GM21528 (cell line): Measurements from ENCODE around the gene WWP2.
"Not testable (repeated sequence)": the region's sequence is repeated elsewhere in the genome, so short reads cannot be mapped to it uniquely, and the experiment has no call there.

Source experiments
- ATAC-seq: cut with Tn5 transposase; IDR thresholded peaks from one replicate; pipeline ENCODE4 v1.9.1; 2021; ENCODE audit warnings: mild to moderate bottlenecking, moderate library complexity; ENCODE audit not compliant: unreplicated experiment, low FRiP score

Gene WWP2

DNA sequence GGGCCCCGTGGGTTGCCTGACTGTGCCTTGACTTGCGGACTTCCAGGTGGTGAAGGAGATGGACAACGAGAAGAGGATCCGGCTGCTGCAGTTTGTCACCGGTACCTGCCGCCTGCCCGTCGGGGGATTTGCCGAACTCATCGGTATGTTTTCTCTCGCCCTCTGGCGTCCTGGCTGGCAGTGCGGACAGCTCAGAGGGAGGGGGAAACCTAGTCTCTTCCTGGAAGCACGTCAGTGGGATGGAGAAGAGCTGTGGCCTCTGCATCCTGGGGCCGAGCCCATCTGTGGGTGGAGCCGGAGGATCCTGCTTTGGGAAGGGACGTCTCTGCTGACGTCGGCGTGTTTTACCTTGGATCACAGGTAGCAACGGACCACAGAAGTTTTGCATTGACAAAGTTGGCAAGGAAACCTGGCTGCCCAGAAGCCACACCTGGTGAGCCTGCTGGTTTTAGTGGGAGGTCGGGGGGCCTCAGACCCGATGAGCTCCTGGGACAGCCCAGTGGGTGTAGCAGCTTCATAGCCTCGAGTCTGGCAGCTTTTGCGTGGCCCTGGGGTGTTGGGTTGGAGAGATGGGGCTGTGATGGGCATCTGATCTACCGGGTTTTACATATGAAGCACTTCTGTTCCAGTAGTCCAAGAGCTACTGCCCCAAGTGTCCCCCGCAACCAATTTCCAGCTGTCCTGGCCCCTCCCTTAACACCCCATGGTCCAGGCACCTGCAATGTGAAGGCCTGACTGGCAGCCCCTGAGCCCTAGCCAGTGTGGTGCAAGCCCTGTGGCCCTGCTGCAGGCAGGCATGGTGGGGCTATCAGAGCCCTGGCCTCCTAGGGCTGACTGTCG, 177.1 kb downstream of the WWP2 start:
- no peak for ATAC-seq

DNA sequence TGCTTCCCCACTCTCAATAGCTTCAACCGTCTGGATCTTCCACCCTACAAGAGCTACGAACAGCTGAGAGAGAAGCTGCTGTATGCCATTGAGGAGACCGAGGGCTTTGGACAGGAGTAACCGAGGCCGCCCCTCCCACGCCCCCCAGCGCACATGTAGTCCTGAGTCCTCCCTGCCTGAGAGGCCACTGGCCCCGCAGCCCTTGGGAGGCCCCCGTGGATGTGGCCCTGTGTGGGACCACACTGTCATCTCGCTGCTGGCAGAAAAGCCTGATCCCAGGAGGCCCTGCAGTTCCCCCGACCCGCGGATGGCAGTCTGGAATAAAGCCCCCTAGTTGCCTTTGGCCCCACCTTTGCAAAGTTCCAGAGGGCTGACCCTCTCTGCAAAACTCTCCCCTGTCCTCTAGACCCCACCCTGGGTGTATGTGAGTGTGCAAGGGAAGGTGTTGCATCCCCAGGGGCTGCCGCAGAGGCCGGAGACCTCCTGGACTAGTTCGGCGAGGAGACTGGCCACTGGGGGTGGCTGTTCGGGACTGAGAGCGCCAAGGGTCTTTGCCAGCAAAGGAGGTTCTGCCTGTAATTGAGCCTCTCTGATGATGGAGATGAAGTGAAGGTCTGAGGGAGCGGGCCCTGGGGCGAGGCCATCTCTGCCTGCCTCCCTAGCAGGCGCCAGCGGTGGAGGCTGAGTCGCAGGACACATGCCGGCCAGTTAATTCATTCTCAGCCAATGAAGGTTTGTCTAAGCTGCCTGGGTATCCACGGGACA, 177.9 kb downstream of the WWP2 start:
- no peak for ATAC-seq

- ATAC-seq: no peak
Observed at GRCh38 chr16:69940676-69941075, 178.5 kb downstream of the WWP2 start.

DNA sequence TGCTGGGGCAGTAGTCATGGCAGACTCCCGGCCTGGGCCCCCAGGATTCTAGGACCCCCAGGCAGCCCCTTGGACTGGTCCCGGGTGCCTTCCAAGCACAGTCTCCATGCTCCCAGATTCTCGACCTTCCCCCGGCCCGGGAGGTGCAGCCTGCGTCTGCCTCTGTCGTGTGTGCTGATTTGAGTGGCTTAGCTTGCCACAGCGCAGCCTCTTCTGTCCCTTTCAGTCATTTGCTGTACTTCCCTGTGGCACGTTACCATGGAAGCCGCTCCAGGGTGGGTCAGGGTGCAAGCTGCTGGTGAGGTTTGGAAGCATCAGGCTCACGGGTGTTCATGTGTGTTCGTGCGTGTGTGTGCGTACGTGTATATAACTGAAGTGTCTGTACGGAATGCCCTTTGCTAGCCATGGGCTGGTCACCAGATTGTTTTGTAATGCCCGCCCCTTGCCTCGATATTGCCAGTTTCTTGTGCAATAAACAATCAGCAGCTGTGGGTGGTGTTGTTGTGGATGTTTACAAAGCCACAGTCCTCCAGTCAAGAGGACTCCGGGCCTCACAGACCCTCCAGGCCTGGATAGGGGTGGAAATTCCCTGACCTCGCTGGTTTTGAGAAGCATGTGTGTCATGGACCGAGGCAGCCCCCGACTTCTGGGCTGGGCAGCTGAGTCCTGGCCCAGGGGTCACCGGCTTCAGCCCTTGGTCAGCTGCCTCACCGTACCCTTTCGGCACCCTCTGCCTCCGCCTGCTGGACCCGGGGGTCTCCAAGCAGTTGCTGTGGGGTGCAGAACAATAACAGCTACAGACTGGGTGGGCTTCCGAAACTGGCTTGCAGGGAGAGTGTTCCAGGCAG, 179.3 kb downstream of the WWP2 start:
- no peak for ATAC-seq

GRCh38 chr16:69942099-69942491, 180.0 kb downstream of the WWP2 start:
- ATAC-seq: no peak

GRCh38 chr16:69942627-69943170, 180.6 kb downstream of the WWP2 start:
- ATAC-seq: no peak

DNA sequence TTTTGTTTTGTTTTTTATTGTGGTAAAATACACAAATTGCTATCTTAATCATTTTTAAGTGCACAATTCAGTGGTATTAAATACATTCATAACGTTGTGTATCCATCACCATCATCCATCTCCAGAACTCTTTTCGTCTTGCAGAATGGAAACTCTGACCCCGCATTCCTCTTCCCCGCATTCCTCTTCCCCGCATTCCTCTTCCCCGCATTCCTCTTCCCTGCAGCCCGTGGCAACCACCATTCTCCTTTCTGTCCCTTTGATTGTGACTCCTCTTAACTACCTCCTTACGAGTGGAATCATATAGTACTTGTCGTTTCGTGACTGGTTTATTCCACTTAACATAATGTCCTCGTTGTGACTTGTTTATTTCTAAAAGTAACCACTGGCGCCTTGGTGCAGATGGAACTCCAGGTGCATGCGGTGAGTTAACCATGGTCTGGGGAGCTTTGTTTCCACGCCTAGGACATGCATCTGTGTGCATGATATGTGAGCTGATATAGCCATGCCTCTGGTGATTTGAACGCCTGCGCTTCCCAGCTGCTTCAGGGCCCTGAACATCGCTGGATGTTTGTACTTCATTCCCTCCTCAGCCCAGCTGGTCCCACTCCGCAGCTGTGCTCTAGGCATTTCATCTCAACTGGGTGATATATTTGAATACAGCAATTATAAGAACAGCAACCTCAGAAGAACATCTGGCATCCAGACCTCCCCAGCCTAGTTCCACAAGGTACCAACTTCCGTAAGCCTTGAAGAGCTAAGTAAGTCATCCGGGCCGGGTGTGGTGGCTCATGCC, 181.3 kb downstream of the WWP2 start:
- not testable (repeated sequence) for ATAC-seq

DNA sequence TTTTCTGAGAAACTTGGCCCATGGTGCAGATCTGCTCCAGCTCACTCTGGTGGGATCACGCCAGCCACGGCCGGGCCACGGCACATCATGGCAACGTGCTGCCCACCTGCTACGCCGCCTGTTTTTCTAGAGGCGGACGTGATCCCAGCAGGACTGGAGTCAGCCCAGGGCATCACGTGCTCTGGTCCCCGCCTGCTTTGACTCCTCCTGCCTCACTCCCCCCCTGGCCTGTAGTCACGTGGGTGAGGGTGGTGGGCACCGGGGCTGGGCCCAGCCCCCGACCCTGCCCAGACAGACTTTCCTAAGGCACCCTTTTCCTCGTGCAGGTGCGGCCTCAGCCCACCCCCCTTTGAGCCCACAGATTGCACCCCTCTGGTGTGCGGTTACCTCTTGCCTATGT, 188.3 kb downstream of the WWP2 start:
- ATAC-seq: not testable (repeated sequence)

GRCh38 chr16:69951017-69951671, 189.0 kb downstream of the WWP2 start, which contains the start of gene CLEC18A:
TSS of gene CLEC18A (plus strand) at chr16:69951334. CDS start at chr16:69951367, 33 bp downstream.
- not testable (repeated sequence) for ATAC-seq

- ATAC-seq: not testable (repeated sequence)
Observed at GRCh38 chr16:69951672-69952031, 189.5 kb downstream of the WWP2 start.

GRCh38 chr16:69952116-69952515, 190.0 kb downstream of the WWP2 start:
- ATAC-seq: not testable (repeated sequence)

DNA sequence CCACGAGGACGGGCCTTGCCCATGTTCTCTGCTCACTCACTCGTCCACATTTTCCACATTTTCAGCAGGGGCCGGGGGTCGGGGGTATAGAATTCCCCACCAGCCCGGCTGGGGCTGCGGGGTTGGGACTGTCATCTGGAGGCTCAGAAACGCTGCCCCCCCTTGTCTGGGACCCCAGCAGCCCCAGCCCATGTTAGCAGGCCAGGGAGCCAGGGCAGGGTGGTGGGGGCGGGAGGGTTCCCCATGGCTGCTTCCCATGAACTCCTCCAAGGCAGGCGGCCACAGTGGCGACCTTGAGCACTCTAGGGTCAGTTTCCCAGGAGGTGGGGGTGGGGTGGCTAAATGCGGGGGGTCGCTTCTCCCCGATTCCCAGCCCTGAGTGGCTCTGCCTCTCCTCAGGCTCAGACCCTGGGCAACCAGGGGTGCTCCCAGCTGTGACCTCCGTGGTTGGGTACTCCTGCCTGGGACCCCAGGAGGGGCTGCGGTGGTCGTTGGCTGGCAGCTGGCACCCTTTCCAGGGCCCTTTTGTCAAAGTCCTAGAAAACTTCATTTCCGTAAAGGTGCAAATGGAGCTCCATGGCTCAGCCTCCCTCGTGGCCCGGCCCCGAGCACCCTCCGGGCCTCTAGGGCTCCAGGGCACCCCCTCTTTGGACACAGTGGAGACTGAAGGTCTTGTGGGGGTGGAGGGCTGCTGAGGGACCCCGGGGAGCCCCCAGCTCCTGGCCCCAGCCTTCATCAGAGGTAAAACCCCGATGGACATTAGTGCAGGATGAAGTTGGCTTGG, 190.6 kb downstream of the WWP2 start:
- not testable (repeated sequence) for ATAC-seq

DNA sequence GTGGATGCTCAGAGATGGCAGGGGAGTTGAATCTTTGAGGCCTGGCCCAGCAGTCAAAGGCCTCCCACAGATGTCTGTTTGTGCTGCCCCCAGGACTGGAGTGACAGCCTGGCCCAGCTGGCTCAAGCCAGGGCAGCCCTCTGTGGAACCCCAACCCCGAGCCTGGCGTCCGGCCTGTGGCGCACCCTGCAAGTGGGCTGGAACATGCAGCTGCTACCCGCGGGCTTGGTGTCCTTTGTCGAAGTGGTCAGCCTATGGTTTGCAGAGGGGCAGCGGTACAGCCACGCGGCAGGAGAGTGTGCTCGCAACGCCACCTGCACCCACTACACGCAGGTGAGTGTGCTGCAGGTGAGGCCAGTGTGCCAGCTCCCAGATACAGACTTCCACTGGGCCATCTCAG, 192.1 kb downstream of the WWP2 start:
- ATAC-seq: not testable (repeated sequence)

DNA sequence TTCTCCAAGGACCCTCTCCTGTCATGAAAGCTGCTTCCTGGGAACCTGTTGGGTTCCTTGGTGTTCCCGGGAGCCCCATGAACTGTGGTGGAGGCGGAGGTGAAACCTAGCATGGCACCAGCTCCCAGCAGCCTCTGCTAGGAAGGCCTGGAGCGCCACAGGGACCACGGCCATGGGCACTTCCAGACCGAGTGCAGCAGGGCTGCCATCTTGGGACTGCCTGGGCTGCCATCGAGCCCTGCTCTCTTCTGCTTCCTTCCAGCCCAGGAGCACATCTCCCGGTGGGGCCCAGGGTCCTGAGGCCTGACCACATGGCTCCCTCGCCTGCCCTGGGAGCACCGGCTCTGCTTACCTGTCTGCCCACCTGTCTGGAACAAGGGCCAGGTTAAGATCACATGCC, 201.2 kb downstream of the WWP2 start:
- ATAC-seq: not testable (repeated sequence)

DNA sequence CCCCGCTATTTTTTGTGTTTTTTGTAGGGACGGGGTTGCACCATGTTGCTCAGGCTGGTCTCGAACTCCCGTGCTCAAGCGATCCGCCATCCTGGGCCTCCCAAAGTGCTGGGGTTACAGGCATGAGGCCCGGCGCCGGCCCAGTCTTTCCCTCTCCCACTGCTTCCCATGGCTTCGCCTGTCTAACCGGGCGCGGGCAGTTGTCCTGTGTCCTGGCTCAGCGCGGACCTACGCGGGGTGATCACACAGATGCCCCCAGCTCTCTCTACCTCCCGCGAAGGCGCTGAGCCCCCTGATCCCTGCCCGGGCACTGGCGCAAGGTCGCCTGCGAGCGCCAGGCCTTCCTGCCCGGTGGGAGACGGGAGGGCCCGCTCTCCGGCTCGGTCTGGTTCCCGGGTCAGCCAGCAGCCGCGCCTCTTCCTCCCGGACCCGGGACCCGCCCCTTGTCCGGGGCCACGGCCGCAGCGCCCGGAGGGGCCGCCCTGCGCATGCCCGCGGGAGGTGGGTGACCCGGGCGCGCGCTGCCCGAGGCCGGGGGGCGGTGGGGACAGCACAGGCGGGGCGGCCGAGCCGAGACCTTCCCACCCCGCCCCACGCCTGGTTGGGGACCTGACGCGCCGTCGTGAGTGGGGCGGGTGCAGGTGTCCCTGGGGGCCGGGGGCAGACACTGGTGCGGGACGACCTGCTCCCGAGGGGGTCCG, 203.0 kb downstream of the WWP2 start:
- not testable (repeated sequence) for ATAC-seq

GRCh38 chr16:69965661-69966054, 203.5 kb downstream of the WWP2 start:
- ATAC-seq: not testable (repeated sequence)

- not testable (repeated sequence) for ATAC-seq
Observed at GRCh38 chr16:69967688-69968087, 205.6 kb downstream of the WWP2 start.

- ATAC-seq: not testable (repeated sequence)
Observed at GRCh38 chr16:69968125-69968524, 206.0 kb downstream of the WWP2 start.
